Vagina (tissue), 2 donors: ENCODE results near the gene SMIM45.
A peak's percentile ranks its signal among the peaks of the same experiment; 100 is the strongest.

ENCODE experiments used
- DNase-seq, 2 donors: peaks; one replicate each; pipeline ENCODE4 v3.0.0-alpha.2; 2017; ENCODE audit errors: extremely low spot score in 2 of 2
- H3K27ac ChIP-seq: fragments of 200-600 bp; sonication (generic); one replicate; pipeline ENCODE4 v1.5.1; 2019
- H3K27me3 ChIP-seq: fragments of 200-600 bp; sonication (generic); one replicate; pipeline ENCODE4 v1.5.1; 2019
- H3K36me3 ChIP-seq, 2 donors: fragments of 200-600 bp; sonication (generic); one replicate each; pipeline ENCODE4 v1.5.1; 2017 to 2019
- H3K4me1 ChIP-seq: fragments of 200-600 bp; sonication (generic); one replicate; pipeline ENCODE4 v1.5.1; 2019
- H3K4me3 ChIP-seq, 2 donors: fragments of 200-600 bp; sonication (generic); 1 replicate in 1 of 2; 2 replicates in 1 of 2; pipeline ENCODE4 v1.5.1; 2016 to 2019
- H3K9me3 ChIP-seq: fragments of 200-600 bp; sonication (generic); one replicate; pipeline ENCODE4 v1.5.1; 2019
- POLR2A ChIP-seq, 2 donors: fragments of 450-650 bp; IDR thresholded peaks; one replicate each; pipeline ENCODE4 v1.6.1; 2017; ENCODE audit warnings: antibody characterized with exemption in 2 of 2, mild to moderate bottlenecking in 2 of 2, moderate library complexity in 2 of 2
- POLR2AphosphoS5 ChIP-seq, 2 donors: sonication (generic); formaldehyde crosslinking; IDR thresholded peaks; one replicate each; pipeline ENCODE4 v1.9.0; 2017; ENCODE audit warnings: antibody characterized with exemption in 2 of 2, mild to moderate bottlenecking in 2 of 2, low read depth in 1 of 2; ENCODE audit not compliant: insufficient read depth in 1 of 2
- intact Hi-C: fragments of 100-400 bp; cut with DNase I; formaldehyde crosslinking; loops from one replicate; pipeline ENCODE4 v1.15.1; 2023
- TF ChIP-seq, protein P1 (sequence below), 3 experiments: fragments of 450-650 bp in 2 of 3; fragments of 200-600 bp in 1 of 3; sonication (generic) in 1 of 3; IDR thresholded peaks; one replicate each; pipeline ENCODE4 v1.5.1; 2017 to 2019; ENCODE audit warnings: antibody characterized with exemption in 3 of 3, mild to moderate bottlenecking in 2 of 3, moderate library complexity in 2 of 3

The SMIM45 gene

DNA sequence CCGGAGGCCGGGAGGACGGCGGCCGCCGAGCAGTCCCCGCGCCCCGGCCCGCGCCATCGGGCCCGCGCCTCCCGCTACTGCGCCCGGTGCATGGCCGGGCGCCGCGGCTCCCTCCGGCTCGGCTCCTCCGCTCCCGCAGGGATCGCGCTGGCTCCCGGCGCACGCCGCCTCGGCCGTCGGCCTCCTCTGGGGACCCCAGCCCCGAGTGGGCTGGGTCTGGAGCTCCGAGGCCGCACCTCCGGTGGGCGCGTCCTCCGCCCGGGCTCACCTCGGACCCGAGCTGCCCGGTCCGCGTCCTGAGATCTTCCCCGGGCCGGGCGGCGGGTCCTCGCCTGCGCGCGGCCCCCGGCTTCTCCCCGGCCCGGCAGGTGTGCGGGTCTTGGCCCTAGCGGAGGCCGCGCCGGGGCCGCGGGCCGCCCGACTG lies 37.3 kb upstream of the SMIM45 start:
- no peaks in the 10 kb centered on the region for H3K36me3 ChIP-seq
- intact Hi-C loops, result no loop called here
- H3K9me3 ChIP-seq, result no peaks in the 10 kb centered on the region
- peaks cover 28% of the 10 kb centered on the region for H3K27me3 ChIP-seq
- peaks cover 35% of the 10 kb centered on the region for H3K4me1 ChIP-seq
- peak overlapping the region; percentile 31 to 47 for H3K4me3 ChIP-seq
- TF ChIP-seq POLR2A (IDR thresholded peaks at IDR 0.05) (no peak), POLR2AphosphoS5 (IDR thresholded peaks at IDR 0.05; ENCODE audit: insufficient read depth in 1 of 2, low read depth in 1 of 2) (no peak)
- TF ChIP-seq, protein P1, sequence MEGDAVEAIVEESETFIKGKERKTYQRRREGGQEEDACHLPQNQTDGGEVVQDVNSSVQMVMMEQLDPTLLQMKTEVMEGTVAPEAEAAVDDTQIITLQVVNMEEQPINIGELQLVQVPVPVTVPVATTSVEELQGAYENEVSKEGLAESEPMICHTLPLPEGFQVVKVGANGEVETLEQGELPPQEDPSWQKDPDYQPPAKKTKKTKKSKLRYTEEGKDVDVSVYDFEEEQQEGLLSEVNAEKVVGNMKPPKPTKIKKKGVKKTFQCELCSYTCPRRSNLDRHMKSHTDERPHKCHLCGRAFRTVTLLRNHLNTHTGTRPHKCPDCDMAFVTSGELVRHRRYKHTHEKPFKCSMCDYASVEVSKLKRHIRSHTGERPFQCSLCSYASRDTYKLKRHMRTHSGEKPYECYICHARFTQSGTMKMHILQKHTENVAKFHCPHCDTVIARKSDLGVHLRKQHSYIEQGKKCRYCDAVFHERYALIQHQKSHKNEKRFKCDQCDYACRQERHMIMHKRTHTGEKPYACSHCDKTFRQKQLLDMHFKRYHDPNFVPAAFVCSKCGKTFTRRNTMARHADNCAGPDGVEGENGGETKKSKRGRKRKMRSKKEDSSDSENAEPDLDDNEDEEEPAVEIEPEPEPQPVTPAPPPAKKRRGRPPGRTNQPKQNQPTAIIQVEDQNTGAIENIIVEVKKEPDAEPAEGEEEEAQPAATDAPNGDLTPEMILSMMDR (IDR thresholded peaks at IDR 0.05), result no peak
- no peak for DNase-seq
- H3K27ac ChIP-seq, result no peak overlapping the region

DNA sequence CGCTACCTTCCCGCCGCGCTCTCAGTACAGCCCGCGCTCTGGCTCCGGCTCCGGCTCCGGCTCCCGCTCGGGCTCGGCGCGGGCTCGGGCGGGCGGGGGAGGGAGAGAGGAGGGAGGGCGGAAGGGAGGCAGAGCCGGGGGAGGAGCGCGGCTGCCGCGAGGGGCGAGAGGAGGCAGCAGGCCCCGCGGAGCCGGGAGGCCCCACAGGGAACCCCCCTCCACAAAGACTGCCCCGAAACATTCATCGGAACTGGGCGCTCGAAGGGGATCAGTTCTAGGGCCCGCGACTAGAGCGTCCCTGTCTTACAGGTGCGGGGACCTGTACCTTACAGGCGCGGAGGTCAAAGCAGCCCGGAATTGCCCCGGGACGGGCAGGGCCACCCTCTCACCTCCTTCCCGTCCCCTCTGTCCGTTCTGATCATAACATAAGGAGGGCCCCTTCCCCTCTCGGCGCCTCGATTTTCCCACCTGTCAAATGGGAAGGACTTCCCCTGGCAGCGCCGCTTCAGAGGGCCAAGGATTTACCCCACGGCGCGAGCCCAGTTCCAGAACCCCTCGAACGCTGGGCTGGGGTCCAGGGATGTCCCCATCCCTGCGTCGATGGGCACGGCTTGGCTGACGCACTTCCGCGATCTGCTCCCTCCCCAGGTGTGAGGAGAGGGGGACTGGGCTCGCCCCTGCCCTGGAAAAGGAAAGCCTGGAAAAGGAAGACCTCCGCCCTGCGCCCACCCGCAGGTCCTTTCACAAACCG lies 36.7 kb upstream of the SMIM45 start, which contains the start of gene SHISA8:
Gene SHISA8, minus strand, starts transcription at position 40 of the 751 bp plus-strand sequence. CDS start 407 bp downstream, outside the sequence.
- peaks cover 28% of the 10 kb centered on the region for H3K27me3 ChIP-seq
- no peak for TF ChIP-seq POLR2AphosphoS5 (IDR thresholded peaks at IDR 0.05; ENCODE audit: insufficient read depth in 1 of 2, low read depth in 1 of 2)
- TF ChIP-seq POLR2A (IDR thresholded peaks at IDR 0.05), result no peak
- TF ChIP-seq, protein P1 (IDR thresholded peaks at IDR 0.05), result no peak
- H3K4me1 ChIP-seq, result peaks cover 35% of the 10 kb centered on the region
- peak within 1 kb of the TSS; percentile 31 to 47 for H3K4me3 ChIP-seq
- no peaks in the 10 kb centered on the region for H3K9me3 ChIP-seq
- intact Hi-C loops, result no loop called here
- no peak within 1 kb of the TSS for H3K27ac ChIP-seq
- no peaks in the 10 kb centered on the region for H3K36me3 ChIP-seq
- DNase-seq, result no peak

DNA sequence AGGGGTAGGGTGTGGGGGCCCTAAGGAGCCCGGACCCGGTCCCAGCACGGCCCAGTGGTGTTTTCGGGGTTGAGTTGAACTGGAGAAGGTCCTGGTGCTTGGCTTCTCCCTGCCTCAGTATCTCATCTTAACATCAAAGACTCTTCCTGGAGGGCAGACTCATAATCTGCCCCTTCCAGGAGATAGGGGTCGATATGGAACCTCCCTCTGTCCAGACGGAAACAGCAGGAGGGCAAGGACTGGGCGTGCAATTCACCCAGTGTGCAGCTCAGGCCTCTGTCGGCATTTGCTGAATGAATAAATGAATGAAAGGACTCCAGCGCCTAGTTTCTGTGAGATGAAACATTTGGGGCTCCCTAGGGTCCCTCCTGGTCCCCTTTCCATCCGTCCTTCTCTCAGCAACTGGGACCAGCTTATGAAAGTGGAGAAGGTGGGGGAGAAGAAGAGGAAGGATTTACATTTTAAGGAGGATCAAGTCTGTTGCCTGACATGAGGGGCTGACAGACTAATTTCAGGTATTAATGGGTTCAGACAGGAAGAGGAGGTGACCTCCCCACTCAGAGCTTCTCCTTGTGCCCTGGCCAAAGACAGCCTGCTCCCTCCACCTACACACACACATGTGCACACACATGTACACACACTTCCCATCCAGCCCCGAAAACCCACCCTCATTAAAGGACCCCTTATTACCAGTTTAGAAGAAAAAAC lies 36.0 kb upstream of the SMIM45 start:
- Histone ChIP-seq H3K9me3 (no peaks in the 10 kb centered on the region), H3K4me1 (peaks cover 30% of the 10 kb centered on the region), H3K4me3 (no peak overlapping the region), H3K27ac (no peak overlapping the region), H3K27me3 (peaks cover 28% of the 10 kb centered on the region), H3K36me3 (no peaks in the 10 kb centered on the region)
- DNase-seq, result no peak
- intact Hi-C loops, result no loop called here
- TF ChIP-seq POLR2A (IDR thresholded peaks at IDR 0.05), result no peak

DNA sequence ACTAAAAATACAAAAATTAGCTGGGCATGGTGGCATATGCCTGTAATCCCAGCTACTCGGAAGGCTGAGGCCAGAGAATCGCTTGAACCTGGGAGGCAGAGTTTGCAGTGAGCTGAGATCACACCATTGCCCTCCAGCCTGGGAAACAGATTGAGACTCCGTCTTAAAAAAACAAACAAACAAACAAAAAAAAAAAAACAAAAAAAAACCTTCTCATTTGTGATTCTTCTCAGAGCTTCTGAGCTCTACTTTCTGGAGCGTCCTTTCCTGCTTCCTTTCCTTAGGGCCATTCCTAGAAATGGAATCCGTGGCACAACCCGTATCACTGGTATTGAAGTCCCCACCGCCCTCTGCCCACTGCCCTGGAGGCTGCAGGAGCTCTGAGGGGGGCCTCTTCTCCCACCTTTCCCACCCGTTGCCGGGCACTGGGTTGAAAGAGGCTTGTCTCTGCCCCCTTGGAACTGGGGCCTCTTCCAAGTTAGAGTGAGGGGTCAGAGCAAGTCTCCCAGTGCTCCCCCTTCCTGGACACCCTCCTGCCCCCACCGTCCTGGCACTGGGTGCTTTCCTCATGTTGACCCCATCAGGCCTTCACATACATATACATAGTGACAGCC lies 35.1 kb upstream of the SMIM45 start:
- peaks cover 25% of the 10 kb centered on the region for H3K27me3 ChIP-seq
- TF ChIP-seq, protein P1 (IDR thresholded peaks at IDR 0.05), result no peak
- TF ChIP-seq POLR2A (IDR thresholded peaks at IDR 0.05), result no peak
- H3K4me3 ChIP-seq, result no peak overlapping the region
- intact Hi-C loops, result no loop called here
- DNase-seq, result no peak
- no peaks in the 10 kb centered on the region for H3K36me3 ChIP-seq
- peaks cover 24% of the 10 kb centered on the region for H3K4me1 ChIP-seq
- H3K9me3 ChIP-seq, result no peaks in the 10 kb centered on the region
- H3K27ac ChIP-seq, result no peak overlapping the region

DNA sequence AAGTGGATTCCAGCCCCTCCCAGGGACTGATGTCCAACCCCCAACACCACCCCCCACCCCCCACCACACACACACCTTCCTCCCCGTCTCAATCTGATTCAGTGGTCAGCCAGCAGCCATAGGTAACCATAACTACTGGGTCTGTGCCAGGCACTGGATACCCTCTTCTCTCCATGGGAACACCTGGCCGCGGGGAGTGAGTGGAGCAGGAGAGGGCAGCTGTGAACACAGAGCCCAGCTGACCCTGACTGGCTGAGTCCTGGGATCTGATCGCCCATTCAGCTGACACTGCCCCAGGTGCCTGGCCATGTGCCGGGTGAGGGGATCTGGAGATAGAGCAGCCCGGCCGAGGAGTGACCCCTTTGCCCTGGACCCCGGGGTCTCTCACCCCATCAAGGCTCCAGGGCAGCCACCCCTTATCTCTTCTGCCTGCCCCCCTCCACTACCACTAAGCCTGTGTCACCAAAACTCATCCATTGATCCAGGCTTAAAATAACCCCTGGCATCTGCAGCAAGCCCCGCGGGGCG lies 34.5 kb upstream of the SMIM45 start:
- Histone ChIP-seq H3K36me3 (no peaks in the 10 kb centered on the region), H3K9me3 (no peaks in the 10 kb centered on the region), H3K27ac (no peak overlapping the region), H3K4me1 (peaks cover 24% of the 10 kb centered on the region), H3K4me3 (no peak overlapping the region), H3K27me3 (peaks cover 25% of the 10 kb centered on the region)
- TF ChIP-seq POLR2A (IDR thresholded peaks at IDR 0.05) (no peak), POLR2AphosphoS5 (IDR thresholded peaks at IDR 0.05; ENCODE audit: insufficient read depth in 1 of 2, low read depth in 1 of 2) (no peak)
- TF ChIP-seq, protein P1 (IDR thresholded peaks at IDR 0.05), result no peak
- no peak for DNase-seq
- intact Hi-C loops, result no loop called here
